Spleen (tissue), 11 donors: ENCODE measurements around the gene PDZD2. TPM values are rescaled to one million over a fixed set of nuclear protein-coding genes. Genes with fewer than 3 reads are reported as not detected.

ENCODE experiments used
- DNase-seq: peaks from one replicate; pipeline ENCODE4 v3.0.0-alpha.2; 2020
- H3K27ac ChIP-seq, 8 donors: fragments of 200-600 bp; sonication (generic) in 7 of 8; 1 replicate in 4 of 8; 2 replicates in 4 of 8; pipeline versions ENCODE4 v1.5.0 to v1.8.0; 2016 to 2021; ENCODE audit warnings: inconsistent platforms in 4 of 8, mild to moderate bottlenecking in 4 of 8, moderate library complexity in 1 of 8
- H3K27me3 ChIP-seq, 7 donors: fragments of 200-600 bp; sonication (generic) in 6 of 7; replicated peaks in 1 of 7; 1 replicate in 4 of 7; 2 replicates in 3 of 7; pipeline versions ENCODE4 v1.5.0 to v1.8.0; 2016 to 2021; ENCODE audit warnings: inconsistent platforms in 3 of 7, mild to moderate bottlenecking in 1 of 7
- H3K36me3 ChIP-seq, 6 donors: fragments of 200-600 bp; sonication (generic) in 5 of 6; 1 replicate in 4 of 6; 2 replicates in 2 of 6; pipeline versions ENCODE4 v1.5.0 to v1.8.0; 2016 to 2021; ENCODE audit warnings: inconsistent platforms in 2 of 6
- H3K4me1 ChIP-seq, 6 donors: fragments of 200-600 bp; sonication (generic) in 5 of 6; 1 replicate in 3 of 6; 2 replicates in 3 of 6; pipeline versions ENCODE4 v1.5.0 to v1.8.0; 2016 to 2021; ENCODE audit warnings: inconsistent platforms in 3 of 6
- H3K4me3 ChIP-seq, 8 donors: fragments of 200-600 bp; sonication (generic) in 7 of 8; 1 replicate in 4 of 8; 2 replicates in 4 of 8; pipeline versions ENCODE4 v1.5.0 to v1.8.0; 2016 to 2021; ENCODE audit warnings: inconsistent platforms in 4 of 8, mild to moderate bottlenecking in 4 of 8, moderate library complexity in 2 of 8
- H3K9me3 ChIP-seq, 8 donors: fragments of 200-600 bp; sonication (generic) in 7 of 8; 1 replicate in 4 of 8; 2 replicates in 4 of 8; pipeline versions ENCODE4 v1.5.0 to v1.8.0; 2016 to 2021; ENCODE audit warnings: inconsistent platforms in 4 of 8
- CTCF ChIP-seq, 11 experiments: fragments of 200-600 bp in 7 of 11; fragments of 450-650 bp in 4 of 11; sonication (generic) in 4 of 11; IDR thresholded peaks in 8 of 11; conservative IDR thresholded peaks in 3 of 11; 1 replicate in 7 of 11; 2 replicates in 4 of 11; pipeline versions ENCODE4 v1.4.0 to v1.8.0; 2016 to 2021; ENCODE audit warnings: antibody characterized with exemption in 11 of 11, inconsistent platforms in 4 of 11, mild to moderate bottlenecking in 1 of 11
- POLR2A ChIP-seq, 3 donors: fragments of 450-650 bp; IDR thresholded peaks; one replicate each; pipeline ENCODE4 v1.5.1; 2017; ENCODE audit warnings: antibody characterized with exemption in 3 of 3, mild to moderate bottlenecking in 1 of 3
- POLR2AphosphoS5 ChIP-seq, 3 donors: sonication (generic); formaldehyde crosslinking; IDR thresholded peaks; one replicate each; pipeline ENCODE4 v1.5.1; 2017; ENCODE audit warnings: antibody characterized with exemption in 3 of 3
- WGBS, 5 donors: extraction: QIAGEN DNeasy Blood & Tissue Kit in 3 of 5; methylation state at CpG; one replicate each; pipeline versions ENCODE4 v1.1.5 to v1.1.7; 2013 to 2018; 5-methylcytosine and 5-hydroxymethylcytosine counted together
- intact Hi-C: fragments of 100-400 bp; cut with DNase I; formaldehyde crosslinking; loops from one replicate; pipeline ENCODE4 v1.15.0; 2023; ENCODE audit warnings: low total_unique reads
- polyA plus RNA-seq, 3 donors: library from polyadenylated mRNA; stranded (reverse); fragments of 200-250 nt; gene quantifications; one replicate each; pipeline ENCODE4 v1.2.1, GENCODE V29; 2013
- total RNA-seq, 7 donors: library from RNA; depleted of rRNA in 3 of 7; stranded (reverse); fragments of >200 nt in 3 of 7; fragmentation: NEBNext Ultra II Directional in 4 of 7; extraction: Animal tissue kit (Norgen Biotek cat#: 25700) in 4 of 7; gene quantifications; one replicate each; pipeline versions ENCODE4 v1.1.0 to v1.2.1, GENCODE V29; 2016 to 2021
- donor health status: healthy with polysubstance abuse.
- donor health status: DM: no; HTN: no; CAD: no; lungs with moderate emphysema.
- donor health status: DM: no; HTN: no; CAD: no.
- donor health status: Bipolar disorder and iron deficiency.
- donor health status: healthy.
- donor health status: DM: no; HTN: no; CAD: no.
- donor health status: DM: yes; HTN: yes; CAD: no.

The PDZD2 gene
- total and polyA plus RNA-seq, 10 donors, result 0.09 to 4.7 (median 2.4) TPM

- intact Hi-C loops, result no loop called here
Measured at GRCh38 chr5:31701642-31702299, 62.8 kb downstream of the PDZD2 start.

DNA sequence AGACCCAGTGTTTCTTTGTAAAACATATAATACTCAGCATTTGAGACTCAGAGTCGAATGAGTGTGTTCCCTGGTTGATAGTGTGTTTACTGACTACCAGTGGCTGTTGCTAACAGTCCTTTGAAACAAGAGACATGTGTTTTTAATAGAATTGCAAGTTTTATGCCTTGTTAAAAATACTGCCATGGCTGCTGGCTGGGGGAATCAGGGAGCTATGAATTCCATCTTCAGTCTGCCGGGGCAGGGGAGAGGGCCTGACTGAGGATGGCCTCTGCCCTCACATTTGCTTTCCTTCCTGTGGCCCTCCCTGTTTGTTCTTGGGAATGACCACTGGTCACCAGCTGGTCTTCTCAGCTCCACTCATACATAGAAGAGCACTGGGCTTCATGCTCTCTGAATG, 63.8 kb downstream of the PDZD2 start:
- H3K4me3 ChIP-seq, result no peak overlapping the region
- H3K27ac ChIP-seq, result no peak overlapping the region
- no peaks in the 10 kb centered on the region for H3K9me3 ChIP-seq
- intact Hi-C loops, result no loop called here
- no peak for DNase-seq
- H3K4me1 ChIP-seq, result no peaks in the 10 kb centered on the region
- H3K36me3 ChIP-seq, result no peaks in the 10 kb centered on the region
- no peaks in the 10 kb centered on the region for H3K27me3 ChIP-seq
- TF ChIP-seq CTCF (IDR thresholded peaks at IDR 0.05 in 8 of 11, conservative IDR thresholded peaks at IDR 0.05 in 3 of 11) (no peak), POLR2AphosphoS5 (IDR thresholded peaks at IDR 0.05) (no peak), POLR2A (IDR thresholded peaks at IDR 0.05) (no peak)
- WGBS, 5 donors, result 56 to 80% (median 72%) methylated on average over 2 of the region's 2 CpGs

More at GRCh38 chr5:31701642-31702299, 62.8 kb downstream of the PDZD2 start:
- no peak for DNase-seq
- Histone ChIP-seq H3K4me3 (no peak overlapping the region), H3K9me3 (no peaks in the 10 kb centered on the region), H3K36me3 (no peaks in the 10 kb centered on the region), H3K27me3 (no peaks in the 10 kb centered on the region), H3K27ac (no peak overlapping the region), H3K4me1 (no peaks in the 10 kb centered on the region)
- TF ChIP-seq CTCF (IDR thresholded peaks at IDR 0.05 in 8 of 11, conservative IDR thresholded peaks at IDR 0.05 in 3 of 11) (no peak), POLR2A (IDR thresholded peaks at IDR 0.05) (no peak), POLR2AphosphoS5 (IDR thresholded peaks at IDR 0.05) (no peak)
- WGBS, 5 donors, result 50 to 70% (median 66%) methylated on average over 11 of the region's 11 CpGs

GRCh38 chr5:31703757-31704156, 64.8 kb downstream of the PDZD2 start:
- Histone ChIP-seq H3K4me3 (no peak overlapping the region), H3K9me3 (no peaks in the 10 kb centered on the region), H3K27ac (no peak overlapping the region), H3K4me1 (no peaks in the 10 kb centered on the region), H3K27me3 (no peaks in the 10 kb centered on the region), H3K36me3 (no peaks in the 10 kb centered on the region)
- no peak for TF ChIP-seq CTCF (IDR thresholded peaks at IDR 0.05 in 8 of 11, conservative IDR thresholded peaks at IDR 0.05 in 3 of 11)
- TF ChIP-seq POLR2A (IDR thresholded peaks at IDR 0.05), result no peak
- TF ChIP-seq POLR2AphosphoS5 (IDR thresholded peaks at IDR 0.05), result no peak
- intact Hi-C loops, result no loop called here
- 79 to 95% (median 84%) methylated on average over 1 of the region's 1 CpG for WGBS, 5 donors
- no peak for DNase-seq

DNA sequence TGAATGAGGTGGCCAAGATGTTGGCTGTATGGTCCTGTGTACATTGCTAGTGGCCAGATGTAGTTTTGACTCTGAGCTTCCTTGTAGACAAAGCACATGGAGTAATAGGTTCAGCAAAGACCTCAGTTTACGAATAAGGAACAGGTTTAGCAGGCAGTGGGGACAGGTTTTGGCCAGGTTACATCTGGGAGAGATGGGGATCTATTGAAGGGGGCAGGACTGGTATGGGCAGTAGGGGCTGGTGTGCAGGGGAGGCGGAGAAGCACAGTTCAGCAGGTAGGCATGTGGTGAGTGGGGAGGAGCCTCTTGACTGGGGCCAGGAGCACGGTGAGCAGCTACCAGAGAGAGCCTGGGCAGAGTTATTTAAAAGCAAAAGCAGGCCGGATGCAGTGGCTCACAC, 67.3 kb downstream of the PDZD2 start:
- Histone ChIP-seq H3K27ac (no peak overlapping the region), H3K27me3 (no peaks in the 10 kb centered on the region), H3K9me3 (no peaks in the 10 kb centered on the region), H3K4me1 (no peaks in the 10 kb centered on the region), H3K36me3 (no peaks in the 10 kb centered on the region), H3K4me3 (no peak overlapping the region)
- no peak for DNase-seq
- intact Hi-C loops, result no loop called here
- WGBS, 5 donors, result 60 to 90% (median 87%) methylated on average over 4 of the region's 4 CpGs
- TF ChIP-seq POLR2AphosphoS5 (IDR thresholded peaks at IDR 0.05), result no peak
- no peak for TF ChIP-seq POLR2A (IDR thresholded peaks at IDR 0.05)
- TF ChIP-seq CTCF (IDR thresholded peaks at IDR 0.05 in 8 of 11, conservative IDR thresholded peaks at IDR 0.05 in 3 of 11), result no peak
